Measurements from ENCODE around the gene SENP2. TPM values are rescaled to one million over a fixed set of nuclear protein-coding genes. Genes with fewer than 3 reads are reported as not detected.
"Not testable (repeated sequence)": the region's sequence is repeated elsewhere in the genome, so short reads cannot be mapped to it uniquely, and the experiment has no call there.

SENP2 gene
- polyA plus RNA-seq, 3 donors: 43.0 to 51.8 (median 47.7) TPM

DNA sequence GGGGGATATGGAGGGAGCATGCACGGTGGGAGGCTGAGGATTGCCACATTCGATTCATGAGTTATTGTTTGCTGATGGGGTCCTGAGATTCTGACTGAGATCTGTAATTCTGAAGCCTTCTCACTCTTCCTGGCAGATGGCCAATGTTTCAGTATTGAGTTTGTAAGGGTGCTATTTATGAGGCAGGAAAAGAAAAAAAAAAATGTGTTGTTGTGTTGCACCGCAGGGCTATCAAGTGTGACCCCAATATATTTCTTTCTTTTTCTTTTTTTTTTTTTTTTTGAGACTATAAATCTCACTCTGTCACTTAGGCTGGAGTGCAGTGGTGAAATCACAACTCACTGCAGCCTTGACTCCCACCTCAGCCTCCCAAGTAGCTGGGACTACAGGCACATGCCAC lies 3.2 kb upstream of the SENP2 start:
- no peak for DNase-seq

DNA sequence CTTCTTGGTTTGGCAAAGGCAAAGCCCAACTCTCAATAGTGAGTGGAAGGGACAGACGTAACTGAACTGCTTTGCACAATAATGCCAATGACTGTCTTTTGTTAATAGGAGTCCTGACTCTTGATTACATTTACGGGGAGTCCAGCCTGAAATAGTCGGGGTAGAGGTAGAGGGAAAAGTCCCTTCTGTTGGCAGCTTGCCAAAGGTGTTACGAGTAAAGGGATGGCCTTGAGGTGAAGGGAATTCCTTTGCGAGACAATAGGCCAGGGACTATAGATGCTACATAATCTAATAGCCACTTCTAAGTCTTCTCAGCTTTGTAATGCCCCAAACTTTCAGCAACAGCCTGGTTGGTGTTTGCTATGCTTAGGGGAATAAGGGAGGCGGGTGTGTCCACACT lies 2.2 kb upstream of the SENP2 start:
- DNase-seq: no peak

DNA sequence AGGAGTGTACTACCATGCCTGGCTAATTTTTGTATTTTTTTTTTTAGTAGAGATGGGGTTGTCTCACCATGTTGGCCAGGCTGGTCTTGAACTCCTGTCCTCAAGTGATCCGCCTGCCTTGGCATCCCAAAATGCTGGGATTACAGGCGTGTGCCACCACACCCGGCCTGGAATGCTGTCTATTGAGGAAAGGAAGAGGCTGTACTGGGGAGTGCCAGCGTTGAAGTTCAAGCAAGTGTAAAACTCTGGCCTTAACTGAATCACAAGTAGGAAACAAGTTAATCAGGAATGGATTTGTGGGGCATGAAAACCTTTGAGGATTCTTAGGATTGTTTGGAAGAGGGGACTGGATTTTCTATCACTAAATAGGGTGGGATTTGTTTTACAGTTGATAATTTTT lies 1.4 kb upstream of the SENP2 start:
- no peak for DNase-seq

DNA sequence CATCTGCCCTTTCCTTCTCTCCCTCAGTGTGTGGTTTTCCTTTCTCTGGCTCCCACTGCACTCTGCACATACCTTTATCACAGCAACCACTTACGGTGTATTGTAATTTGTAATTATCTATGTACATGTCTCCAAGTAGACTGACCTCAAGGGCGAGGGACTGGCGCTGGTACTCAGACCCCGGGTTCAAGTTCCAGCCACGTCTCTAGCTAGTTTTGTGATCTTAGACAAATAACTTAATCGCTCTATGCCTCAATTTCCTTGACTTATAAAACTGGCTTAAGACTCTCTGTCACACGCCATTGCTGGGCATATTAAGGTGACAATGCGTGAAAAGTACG lies 607 bp upstream of the SENP2 start:
- DNase-seq: no peak

DNA sequence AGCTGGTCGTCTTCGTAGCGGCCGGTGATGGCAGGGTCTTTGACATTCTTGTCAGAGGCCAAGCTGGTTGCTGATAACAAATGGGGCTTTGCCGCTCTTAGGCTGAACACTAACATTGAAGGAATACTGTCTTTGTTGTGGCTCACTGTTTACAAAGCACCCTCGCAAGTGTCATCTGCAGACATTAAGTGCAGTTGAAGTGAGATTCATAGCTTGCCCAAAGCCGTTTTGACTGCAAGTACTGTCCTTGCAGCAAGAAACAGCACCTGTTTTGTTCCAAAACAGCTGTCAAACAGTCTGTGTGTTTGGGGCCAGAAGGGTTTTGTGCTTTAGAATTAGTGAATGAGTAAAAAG lies 568 bp downstream of the SENP2 start:
- no peak for DNase-seq

DNA sequence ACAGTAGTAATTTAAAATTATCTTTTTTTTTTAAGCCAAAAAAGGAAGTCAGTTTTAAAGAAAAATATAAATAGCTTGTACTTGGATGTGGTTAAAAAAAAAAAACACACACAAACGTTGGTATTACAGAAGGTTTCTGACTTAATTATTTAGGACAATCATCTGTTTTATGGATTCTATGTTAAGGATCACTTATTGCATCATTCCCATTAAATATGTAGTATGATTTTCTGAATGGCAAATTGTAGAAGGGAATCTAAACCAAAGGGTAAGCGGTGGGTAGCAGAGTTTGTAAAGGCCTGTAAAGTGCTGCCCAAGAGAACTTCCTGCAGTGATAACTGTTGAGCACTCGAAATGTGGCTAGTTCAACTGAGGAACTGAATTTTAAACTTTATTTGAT lies 8.0 kb downstream of the SENP2 start:
- no peak for DNase-seq

DNA sequence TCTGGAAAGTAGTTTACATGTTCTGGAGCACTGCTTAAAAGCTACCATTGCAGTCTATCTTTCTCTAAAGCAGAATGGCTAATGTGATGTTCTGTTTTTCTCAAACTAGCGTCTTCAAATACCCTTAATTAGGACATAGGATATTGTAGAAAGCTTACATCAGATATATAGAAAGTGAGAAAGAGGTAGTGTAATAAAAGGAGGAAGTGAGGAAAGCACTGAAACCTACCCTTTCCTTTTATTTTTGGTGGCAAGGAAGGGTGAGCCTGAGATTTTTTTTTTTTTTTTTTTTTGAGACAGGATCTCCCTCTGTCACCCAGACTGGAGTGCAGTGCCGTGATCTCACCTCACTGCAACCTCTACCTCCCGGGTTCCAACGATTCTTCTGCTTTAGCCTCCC lies 9.4 kb downstream of the SENP2 start:
- DNase-seq: no peak

DNA sequence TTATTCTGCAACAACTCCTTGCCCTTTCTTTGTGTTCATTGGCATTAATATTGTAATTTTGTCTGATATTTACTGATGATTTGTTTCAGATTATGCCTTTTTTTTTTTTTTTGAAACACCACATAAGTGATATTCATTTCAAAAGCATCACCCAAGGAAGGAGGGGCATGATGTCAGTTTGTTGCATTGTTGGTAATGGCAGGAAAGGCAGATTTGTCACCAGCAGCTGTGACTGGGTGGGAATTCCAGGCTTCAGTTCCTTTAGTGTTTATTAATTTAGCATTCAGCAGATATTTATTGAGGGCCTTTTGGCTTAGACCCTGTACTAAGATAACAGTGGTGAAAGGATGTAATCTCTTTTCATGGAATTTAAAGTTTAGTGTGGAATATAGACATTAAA lies 19.5 kb downstream of the SENP2 start:
- DNase-seq: no peak

DNA sequence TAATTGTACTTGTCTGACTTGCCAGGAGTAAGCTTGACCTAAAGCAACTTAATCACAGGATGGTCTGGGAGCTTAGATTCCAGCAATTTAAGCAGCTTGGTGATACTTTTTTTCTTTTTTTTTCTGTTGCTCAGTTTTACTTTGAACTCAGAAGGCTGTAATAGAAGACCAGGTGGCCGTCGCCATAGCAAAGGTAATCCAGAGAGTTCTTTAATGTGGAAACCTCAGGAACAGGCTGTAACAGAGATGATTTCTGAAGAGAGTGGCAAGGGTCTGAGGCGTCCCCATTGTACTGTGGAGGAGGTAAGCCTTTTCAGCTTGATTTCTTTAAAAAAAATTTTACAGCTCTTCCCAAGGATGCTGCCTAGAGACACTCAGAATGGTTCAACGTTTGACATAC lies 20.1 kb downstream of the SENP2 start:
- no peak for DNase-seq

DNA sequence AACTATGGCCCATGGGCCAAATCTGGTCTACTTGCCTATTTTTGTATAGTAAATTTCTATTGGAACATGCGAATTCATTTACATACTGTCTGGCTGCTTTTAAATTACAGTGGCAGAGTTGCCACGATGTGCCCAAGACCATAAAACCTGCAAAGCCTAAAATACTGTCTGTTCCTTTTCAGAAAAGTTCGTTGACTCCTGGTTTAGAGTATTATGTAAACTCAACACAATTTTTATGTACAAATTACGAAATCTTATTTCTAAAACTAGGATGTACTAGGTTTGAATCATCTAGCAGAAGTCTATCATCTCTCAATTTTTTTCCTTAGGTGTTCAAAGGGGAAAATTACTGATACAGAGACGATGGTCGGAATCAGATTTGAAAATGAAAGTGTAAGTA lies 26.9 kb downstream of the SENP2 start:
- DNase-seq: no peak

DNA sequence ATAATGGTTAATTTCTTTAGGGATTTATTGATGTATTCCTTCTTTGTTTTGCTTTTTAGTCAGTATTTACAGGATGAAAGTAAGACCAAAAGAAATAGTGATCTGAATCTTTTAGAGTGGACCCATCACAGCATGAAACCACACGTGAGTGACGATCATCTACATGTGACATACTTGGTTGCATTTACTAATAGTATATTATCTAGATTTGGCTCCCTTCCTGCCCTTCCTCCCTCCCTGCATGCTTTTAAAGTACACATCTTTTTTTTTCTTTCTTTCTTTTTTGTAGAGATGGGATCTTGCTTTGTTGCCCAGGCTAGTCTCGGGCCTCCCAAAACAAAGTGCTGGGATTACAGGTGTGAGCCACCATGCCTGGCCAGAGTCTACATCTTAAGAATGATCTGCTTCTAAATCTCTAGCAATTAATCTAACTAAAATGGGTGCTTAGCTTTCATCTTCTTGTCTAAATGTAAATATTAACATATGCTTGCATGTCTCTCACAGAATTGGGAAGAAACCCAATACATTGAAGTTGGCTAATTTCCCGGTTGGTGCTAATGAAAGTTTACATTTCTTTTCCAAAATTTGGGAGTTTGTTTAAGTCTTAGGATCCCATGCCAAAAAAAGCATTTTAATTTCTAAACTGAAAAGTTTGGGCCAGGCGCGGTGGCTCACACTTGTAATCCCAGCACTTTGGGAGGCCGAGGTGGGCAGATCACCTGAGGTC lies 38.0 kb downstream of the SENP2 start:
- DNase-seq: no peak

DNA sequence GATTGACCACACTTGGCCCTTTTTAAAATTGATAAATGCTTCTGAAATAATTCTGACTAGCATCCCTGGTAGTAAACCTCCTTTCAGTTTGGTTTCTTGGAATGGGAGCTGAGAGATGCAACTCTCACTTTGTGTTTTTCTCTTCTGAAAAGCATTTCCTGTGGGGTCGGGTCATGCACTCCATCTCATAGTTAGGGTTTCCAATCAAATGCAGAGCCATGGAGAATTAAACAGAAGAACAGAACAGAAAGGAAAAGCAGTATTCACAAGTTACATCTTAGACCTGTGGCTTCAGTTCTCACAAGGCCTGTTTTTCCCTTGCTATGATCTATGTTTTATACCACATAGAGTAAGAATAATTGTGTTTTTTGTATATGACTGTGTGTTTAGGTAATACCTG lies 39.7 kb downstream of the SENP2 start:
- DNase-seq: no peak

DNA sequence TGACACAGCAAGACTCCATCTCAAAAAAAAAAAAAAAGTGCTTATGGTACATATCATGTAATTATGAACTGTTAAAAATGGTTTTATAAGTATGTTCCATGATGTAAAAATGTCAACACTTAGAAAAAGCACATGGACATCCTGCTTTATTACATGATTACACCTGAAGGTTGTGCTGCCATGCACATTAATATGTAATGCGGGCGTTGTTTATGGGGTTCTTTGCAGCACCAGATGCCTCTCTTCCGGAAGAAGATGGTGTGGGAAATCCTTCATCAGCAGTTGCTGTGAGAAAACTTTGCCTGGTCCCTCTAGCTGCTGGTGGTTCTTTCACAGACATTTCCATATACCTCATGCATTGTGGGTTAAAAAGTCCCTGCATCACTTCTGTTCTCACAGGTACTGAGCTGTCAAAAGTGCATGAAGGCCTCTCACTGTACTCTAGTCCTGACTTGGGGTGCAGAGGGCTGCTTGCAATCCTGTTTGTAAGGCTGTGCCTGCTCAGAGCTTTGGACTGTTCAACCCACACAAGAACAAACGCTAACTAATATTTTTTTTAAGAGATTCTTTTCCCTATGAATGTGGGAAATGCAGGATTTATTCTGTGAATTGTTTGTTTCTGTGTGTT lies 43.6 kb downstream of the SENP2 start:
- no peak for DNase-seq

DNA sequence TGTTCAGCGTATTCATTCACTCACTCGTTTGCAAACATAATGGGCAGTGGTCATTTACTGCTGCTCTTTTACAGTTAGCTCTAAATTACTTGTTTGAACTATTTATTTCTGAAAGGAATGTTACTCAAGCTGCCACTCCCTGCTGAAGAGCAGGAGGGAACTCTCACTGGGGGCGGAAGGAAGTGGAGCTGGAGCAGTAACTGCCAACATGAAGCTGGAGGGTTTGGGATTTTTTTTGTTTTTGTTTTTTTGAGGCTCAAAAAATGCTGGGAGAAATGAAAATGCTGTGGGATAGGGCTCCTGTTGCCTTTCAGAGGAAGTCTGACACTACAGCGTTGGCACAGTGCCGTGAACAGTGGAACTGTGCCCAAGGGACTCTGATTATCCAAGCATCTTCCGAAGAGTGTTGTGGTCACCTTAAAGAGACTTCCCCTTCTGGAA lies 44.1 kb downstream of the SENP2 start:
- DNase-seq: peak; percentile 20

DNA sequence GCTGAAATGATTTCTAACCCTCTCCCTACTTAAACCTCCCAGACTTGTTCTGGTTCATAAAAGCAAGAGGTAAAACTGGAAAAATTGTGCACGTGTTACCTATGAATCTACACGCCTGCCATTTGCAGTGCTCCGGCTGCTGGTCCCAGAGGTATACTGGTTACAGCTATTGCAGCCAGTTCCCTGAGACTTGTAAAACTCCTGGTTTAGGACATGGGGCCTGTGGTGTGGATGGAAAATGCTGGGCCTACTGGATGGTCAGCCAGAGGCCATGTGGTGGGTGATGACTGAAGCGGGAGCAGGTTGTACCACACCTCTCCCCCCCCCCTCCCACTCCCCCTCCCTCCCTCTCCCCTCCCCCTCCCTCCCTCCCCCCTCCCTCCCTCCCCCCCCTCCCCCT lies 45.0 kb downstream of the SENP2 start:
- DNase-seq: no peak

DNA sequence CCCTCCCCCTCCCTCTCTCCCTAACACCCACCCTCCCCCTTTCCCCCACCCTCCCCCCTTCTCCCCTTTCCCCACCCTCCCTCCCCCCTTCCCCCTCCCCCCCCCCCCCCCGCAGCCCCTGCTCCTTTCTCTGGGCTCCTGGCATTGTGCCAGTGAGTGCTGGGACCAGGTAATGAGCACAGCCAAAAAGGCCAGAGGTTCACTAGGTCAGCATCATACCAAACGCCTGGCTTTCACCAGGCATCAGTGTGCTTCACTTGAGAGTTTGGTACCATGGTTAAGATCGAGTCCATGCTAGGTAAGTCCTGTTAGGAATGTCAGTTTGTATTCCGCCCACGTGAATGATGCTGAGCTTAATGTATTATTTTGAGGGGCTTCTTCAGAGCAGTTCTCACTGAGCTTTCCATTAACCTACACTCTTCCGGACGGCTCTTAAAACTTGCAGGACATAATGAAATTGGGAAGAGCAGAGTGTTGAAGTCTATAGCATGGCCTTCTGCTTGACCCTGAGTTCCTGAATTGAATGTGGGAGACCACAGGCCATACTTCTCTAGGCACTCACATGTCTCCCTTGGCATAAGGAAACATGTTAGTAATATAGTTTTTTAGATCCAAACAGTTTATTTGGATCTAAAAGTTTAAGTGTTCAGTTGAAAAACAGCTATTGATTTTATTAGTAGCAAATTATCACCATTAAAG lies 45.6 kb downstream of the SENP2 start:
- peak; percentile 9 for DNase-seq

DNA sequence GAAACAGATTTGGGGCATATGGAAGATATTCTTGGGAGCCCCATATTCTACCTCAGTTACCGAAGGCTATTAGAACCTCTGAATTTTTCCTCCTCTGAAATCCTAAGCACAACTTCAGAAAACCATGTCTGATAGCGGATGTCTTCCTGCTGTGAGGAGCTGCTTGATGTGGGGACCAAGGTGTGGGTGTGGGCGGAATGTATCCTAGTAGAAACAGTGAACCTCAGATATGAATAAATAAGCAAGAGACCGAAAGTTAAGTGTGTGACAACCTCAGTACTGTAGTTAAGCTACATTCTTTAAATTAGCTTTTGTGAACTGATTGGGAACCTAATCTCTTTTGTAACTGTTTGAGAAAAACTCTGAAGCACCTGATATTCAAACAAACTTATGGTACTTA lies 46.9 kb downstream of the SENP2 start:
- DNase-seq: no peak

DNA sequence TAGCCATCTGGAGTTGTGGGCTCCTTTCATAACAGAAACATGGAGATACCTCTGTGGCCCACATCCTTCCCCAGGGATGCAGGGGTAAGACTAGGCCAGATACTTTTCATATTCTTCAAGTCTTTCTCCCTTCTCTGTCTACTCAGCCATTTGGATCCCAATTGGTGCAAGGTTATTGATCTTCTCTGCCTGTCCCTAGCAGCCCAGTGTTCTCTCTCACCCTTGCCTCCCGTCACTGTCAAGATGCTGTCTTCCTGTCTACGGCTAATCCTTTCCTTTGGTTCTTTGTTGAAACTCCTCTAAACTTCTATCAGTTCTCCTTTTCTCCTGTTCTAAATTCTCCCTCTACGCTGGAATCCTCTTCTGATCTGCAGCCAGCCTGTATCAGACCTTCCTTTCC lies 51.3 kb downstream of the SENP2 start:
- DNase-seq: no peak

DNA sequence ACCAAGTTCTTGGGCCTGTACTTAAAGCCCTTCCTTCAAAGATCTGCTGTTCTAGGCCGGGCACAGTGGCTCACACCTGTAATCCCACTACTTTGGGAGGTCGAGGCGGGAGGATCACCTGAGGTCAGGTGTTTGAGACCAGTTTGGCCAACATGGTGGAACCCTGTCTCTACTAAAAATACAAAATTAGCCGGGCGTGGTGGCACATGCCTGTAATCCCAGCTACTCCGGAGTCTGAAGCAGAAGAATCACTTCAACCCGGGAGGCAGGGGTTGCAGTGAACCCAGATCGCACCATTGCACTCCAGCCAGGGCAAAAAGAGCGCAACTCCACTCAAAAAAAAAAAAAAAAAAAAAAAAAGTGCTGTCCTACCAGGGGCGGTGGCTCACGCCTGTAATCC lies 52.6 kb downstream of the SENP2 start:
- not testable (repeated sequence) for DNase-seq

DNA sequence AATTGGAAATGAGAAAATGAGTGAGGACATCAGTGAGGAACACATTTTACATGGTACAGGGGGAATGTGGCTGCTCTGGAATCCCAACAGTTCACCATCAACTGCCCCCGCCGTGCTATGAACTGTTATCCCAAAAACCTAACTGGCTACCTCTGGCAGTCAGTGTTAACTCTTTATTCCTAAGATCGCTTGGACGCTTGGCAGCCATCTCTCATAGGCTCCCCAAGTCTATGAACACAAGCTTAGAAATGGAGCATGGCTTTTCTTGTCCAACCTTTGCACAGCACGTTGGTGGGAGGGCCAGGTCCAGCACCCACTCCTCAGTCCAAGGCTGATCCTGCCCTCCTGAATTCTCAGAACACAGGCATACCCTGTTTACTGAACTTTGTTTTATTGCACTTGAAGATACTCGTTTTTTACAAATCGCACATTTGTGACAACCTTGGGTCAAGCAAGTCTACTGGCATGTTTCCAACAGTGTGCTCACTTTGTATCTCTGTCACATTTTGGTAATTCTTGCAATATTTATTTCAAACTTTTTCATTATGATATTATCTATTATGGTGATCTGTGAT lies 53.6 kb downstream of the SENP2 start:
- DNase-seq: no peak

DNA sequence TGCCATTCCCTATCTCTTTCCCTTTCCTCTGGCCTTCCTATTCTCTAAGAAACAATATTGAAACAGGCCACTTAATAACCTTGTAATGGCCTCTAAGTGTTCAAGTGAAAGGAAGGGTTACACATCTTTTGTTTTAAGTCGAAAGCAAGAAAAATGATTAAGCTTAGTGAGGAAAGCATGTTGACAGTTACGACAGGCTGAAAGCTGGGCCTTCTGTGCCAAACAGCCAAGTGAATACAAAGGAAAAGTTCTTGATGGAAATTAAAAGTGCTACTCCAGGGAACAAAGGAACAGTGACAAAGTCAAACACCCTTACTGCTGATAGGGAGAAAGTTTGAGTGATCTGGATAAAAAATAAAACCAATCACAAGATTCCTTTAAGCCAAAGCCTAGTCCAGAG lies 54.2 kb downstream of the SENP2 start:
- no peak for DNase-seq

DNA sequence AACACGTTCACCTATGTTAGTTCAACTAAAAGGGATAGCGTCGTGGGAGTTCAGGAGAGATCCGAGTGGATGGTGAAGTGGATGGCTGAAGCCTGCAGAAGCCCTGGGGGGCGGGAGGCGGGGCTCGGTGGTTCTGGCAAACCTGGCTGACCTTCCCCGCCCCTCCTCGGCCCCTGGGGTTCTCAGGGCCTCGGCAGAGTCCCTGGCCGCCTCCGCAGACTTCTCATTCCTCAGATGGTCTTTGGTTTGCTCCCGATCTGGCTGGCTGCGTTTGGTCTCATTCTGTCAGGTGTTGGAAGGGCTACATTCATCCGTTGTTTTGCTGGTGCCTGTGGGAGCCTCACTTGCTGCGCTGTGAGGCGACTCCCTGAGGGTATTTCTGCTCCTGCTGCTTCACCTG lies 59.1 kb downstream of the SENP2 start:
- DNase-seq: not testable (repeated sequence)

Data from renal pelvis (tissue), 4 donors.